HEK293T (cell line): ENCODE measurements around the gene CELA3B.
"Not testable (repeated sequence)": the region's sequence is repeated elsewhere in the genome, so short reads cannot be mapped to it uniquely, and the experiment has no call there.

Experiments used
- NFRKB ChIP-seq: fragments of 450-650 bp; IDR thresholded peaks from 2 replicates; pipeline ENCODE4 v1.6.1; 2016; ENCODE audit warnings: mild to moderate bottlenecking, moderate library complexity
- PKNOX1 ChIP-seq: fragments of 450-650 bp; IDR thresholded peaks from 2 replicates; pipeline ENCODE4 v1.6.1; 2016
- SUZ12 ChIP-seq: fragments of 450-650 bp; IDR thresholded peaks from 2 replicates; pipeline ENCODE4 v1.6.1; 2016; ENCODE audit warnings: mild to moderate bottlenecking
- ZNF384 ChIP-seq: fragments of 450-650 bp; IDR thresholded peaks from 2 replicates; pipeline ENCODE4 v1.6.1; 2016

- TF ChIP-seq PKNOX1, ZNF384, SUZ12, NFRKB: not testable (repeated sequence)
These were observed 13.0 kb downstream of the CELA3B start for GRCh38 chr1:21989672-21990393.
